CD4-positive, alpha-beta T cell treated with Interleukin-4 for 4 hours (primary cell): Measurements from ENCODE around the gene SYP.
A peak's percentile ranks its signal among the peaks of the same experiment; 100 is the strongest.

Source experiments
- DNase-seq: peaks from one replicate; pipeline ENCODE4 v3.0.0-alpha.2; 2020

SYP gene

GRCh38 chrX:49214996-49215526 is 15.1 kb upstream of the SYP start:
- no peak for DNase-seq

GRCh38 chrX:49214416-49214815 is 14.4 kb upstream of the SYP start:
- DNase-seq = no peak

GRCh38 chrX:49212861-49213260 is 12.9 kb upstream of the SYP start:
- DNase-seq = no peak

- DNase-seq = no peak
Observed at GRCh38 chrX:49212209-49212608, 12.2 kb upstream of the SYP start.

GRCh38 chrX:49211074-49211473 is 11.1 kb upstream of the SYP start:
- no peak for DNase-seq

GRCh38 chrX:49210406-49210805 is 10.4 kb upstream of the SYP start:
- no peak for DNase-seq

GRCh38 chrX:49209434-49210251 is 9.7 kb upstream of the SYP start:
- DNase-seq = no peak

- DNase-seq = no peak
Observed at GRCh38 chrX:49208399-49208798, 8.4 kb upstream of the SYP start.

- DNase-seq = no peak
Observed at GRCh38 chrX:49206543-49206942, 6.5 kb upstream of the SYP start.

- no peak for DNase-seq
Observed at GRCh38 chrX:49205443-49205842, 5.5 kb upstream of the SYP start.

GRCh38 chrX:49204709-49205108 is 4.7 kb upstream of the SYP start:
- DNase-seq = no peak

GRCh38 chrX:49204017-49204416 is 4.0 kb upstream of the SYP start:
- DNase-seq = no peak

GRCh38 chrX:49203536-49203935 is 3.5 kb upstream of the SYP start:
- no peak for DNase-seq

GRCh38 chrX:49202022-49202421 is 2.0 kb upstream of the SYP start:
- DNase-seq = no peak

GRCh38 chrX:49199315-49199595 is 738 bp downstream of the SYP start:
- DNase-seq = no peak

GRCh38 chrX:49198540-49199314 is 1.3 kb downstream of the SYP start:
- no peak for DNase-seq

- DNase-seq = no peak
Observed at GRCh38 chrX:49197543-49198087, 2.4 kb downstream of the SYP start.

GRCh38 chrX:49193542-49193964 is 6.4 kb downstream of the SYP start:
- no peak for DNase-seq

GRCh38 chrX:49192722-49193328 is 7.2 kb downstream of the SYP start:
- peak; percentile 35 for DNase-seq

- DNase-seq = no peak
Observed at GRCh38 chrX:49191574-49192011, 8.4 kb downstream of the SYP start.

GRCh38 chrX:49190821-49191573 is 9.0 kb downstream of the SYP start:
- DNase-seq = peak; percentile 97

GRCh38 chrX:49189606-49190005 is 10.4 kb downstream of the SYP start:
- DNase-seq = no peak
